Measurements from ENCODE around the gene SLC6A3.
A peak's percentile ranks its signal among the peaks of the same experiment; 100 is the strongest.

- TF ChIP-seq POLR2A (IDR thresholded peaks at IDR 0.05; ENCODE audit: low read length) (peak; percentile 85), GATA1 (IDR thresholded peaks at IDR 0.05; ENCODE audit: low read depth, low read length) (no peak)
Observed at GRCh38 chr5:1344975-1345838, 100.0 kb downstream of the SLC6A3 start, which contains the start of gene CLPTM1L.
